HL-60/S4 treated with retinoic acid at 250 ng/mL for 4 days and 3 days (cell line): Measurements from ENCODE around the gene NIM1K.
"Not testable (repeated sequence)": the region's sequence is repeated elsewhere in the genome, so short reads cannot be mapped to it uniquely, and the experiment has no call there.

ENCODE experiments used
- in situ Hi-C: fragments of 300-500 bp; cut with MboI; formaldehyde crosslinking; loops from 2 replicates; pipeline ENCODE4 v1.7.0; 2022; ENCODE audit warnings: low sequenced_read_pairs

Gene NIM1K

DNA sequence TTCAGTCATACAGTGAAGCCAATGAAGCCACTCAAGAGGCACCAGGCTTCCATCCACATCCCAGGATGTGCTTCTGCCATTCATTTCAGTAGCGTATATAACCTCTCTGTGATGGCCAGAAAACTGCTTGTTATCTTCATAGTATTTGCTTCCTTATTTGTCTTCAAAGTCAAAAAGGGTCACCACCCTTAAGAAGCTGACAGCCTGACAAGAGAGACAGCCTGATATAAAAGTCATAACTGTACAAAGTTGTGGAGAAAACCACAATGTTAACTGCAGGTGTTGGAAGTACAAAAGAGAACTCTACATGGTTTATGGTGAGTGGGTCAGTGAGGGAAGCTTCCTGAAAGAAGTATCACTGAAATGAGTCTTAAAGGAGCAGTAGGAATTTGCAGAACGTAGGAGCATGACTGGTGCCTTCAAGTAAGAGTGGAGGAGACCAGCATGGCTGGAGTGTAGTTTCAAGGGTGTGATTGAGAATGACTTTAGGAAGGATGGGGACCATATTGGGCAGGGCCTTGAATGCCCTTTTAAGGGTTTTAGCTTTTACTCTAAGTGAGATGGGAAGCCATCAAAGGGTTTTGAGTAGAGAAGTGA, 33.7 kb downstream of the NIM1K start:
- in situ Hi-C loops, result no loop called here

DNA sequence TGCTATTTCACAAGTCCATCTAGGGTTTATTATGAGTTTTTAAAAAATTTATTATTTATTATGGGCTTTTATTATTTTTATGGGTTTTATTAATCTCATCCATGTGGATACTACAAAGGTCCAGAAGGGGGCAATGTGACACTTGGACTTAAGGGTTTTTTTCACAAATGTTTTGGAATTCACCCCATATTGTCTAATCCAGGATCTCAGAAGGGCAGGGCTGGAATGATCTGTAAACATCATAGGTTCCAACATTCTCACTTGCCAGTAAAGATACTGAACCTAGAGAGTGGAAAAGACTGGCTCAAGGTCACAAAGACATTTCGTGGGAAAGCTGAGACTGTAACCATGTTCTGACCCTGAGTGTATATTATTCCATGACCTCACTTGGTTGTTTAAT, 35.6 kb downstream of the NIM1K start:
- in situ Hi-C loops, result no loop called here

DNA sequence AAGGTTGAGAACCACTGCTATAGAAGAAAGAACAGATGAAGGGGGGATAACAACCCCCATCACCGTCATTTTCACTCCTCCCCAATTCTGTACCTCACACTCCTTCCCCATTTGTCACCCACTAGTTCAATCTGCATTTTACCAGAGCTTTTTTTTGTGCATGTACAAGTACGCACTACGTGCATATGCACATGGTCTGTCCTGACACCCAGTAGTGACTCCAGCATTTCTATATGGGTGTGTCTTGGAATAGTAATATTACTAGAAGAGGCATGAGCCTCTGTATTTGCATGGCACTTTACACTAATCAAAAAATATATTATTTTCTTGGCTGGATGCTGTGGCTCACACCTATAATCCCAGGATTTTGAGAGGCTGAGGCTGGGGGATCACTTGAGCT, 38.7 kb downstream of the NIM1K start:
- in situ Hi-C loops, result no loop called here

DNA sequence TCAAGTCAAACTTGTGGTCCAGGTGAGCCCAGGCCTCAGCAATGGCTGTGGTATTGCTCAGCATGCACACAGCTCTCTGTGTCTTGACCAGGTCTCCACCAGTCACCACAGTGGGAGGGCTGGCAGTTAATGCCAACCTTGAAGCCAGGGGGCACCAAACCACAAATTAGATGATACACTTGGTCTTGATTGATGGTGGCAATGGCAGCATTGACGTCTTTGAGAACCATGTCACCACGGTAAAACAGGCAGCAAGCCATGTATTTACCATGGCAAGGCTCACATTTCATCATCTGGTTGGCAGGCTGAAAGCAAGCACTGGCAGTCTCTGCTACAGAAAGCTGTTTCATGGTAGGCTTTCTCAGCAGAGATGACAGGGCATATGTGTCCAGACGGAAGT, 40.0 kb downstream of the NIM1K start:
- in situ Hi-C loops, result no loop called here

DNA sequence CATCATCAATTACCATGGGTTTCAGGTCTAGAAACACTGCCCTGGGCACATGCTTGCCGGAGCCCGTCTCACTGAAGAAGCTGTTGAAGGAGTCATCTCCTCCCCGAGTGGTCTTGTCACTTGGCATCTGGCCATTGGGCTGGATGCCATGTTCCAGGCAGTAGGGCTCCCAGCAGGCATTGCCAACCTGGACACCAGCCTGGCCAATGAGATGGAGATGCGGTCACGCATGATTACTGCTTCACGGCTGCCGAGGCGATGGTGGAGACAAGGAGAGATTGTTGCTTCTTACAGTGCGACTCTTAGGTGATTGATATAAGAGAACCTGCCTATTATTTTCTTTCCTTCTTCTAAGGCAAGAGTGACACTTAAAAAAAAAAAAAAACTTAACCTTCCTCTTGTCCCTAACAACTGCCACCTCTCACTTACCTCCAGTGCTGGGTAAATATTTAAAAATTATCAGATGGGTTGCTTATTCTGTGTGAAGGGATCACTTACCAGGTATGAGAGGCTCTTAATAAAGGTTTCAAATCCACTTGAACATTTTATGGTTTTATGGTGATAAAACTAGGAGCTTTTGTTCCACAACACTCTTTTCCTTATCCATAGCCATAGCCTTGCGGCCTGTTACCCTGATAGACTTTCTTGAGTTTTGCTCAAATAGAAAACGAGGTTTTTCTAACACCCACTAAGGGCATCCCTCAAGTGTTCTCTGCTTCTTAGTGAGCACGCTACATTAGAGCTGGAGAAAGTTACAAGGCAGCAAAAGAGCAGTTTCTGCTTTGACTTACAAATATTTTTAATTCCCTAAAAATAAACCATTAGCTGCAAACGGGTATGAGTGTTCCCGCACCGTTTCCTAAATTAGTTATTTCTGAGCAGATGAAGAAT, 41.2 kb downstream of the NIM1K start:
- in situ Hi-C loops, result no loop called here

DNA sequence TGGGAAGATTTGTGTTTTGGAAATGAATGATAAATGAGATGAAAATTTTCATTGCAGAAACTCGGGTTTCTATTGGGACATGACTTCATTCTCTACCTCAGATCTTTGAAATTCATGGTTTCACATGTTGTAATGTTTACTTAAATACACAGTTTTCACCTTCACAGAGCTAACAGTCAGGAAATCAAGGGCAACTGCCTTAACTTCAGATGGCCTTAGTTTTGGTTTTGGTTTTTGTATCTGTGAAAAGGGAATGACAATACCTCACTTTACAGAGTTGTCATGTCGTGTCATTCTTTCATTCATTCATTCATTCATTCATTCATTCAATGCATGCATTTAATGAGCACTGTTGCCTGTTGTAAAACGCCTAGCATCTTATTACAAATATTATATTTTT, 41.9 kb downstream of the NIM1K start:
- in situ Hi-C loops, result no loop called here

DNA sequence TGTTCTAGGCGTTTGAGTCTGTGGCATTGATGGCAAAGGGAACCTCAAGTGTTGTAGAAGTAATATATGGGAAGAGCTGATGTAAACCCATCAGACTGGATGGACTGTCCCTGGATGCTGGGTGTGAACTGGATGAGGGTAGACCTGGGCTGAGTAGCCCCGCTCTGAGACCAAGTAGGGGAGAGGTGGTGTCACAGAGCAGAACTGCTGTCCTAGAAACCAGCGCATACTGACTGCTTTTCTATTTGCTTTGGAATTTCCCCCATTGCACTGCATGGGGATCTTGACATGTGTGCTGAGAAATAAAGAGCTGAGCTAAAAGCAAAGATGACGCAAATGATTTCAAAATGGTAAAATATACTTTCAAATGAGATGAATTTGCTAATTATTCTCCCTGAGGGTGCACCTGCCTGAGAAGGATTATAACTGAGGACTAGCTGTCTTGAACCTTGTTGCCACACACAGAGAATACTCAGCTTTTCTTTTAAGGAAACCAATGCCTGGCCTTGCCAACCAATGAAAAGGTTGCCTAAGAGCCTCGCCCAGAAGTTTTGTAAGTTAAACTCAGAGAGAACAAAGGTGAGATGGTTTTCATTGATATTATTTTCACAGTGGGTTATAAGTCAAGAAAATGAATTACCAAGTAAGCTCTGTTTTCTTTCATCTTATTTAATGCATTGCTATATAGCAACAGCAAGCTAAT, 44.8 kb downstream of the NIM1K start:
- in situ Hi-C loops, result no loop called here

DNA sequence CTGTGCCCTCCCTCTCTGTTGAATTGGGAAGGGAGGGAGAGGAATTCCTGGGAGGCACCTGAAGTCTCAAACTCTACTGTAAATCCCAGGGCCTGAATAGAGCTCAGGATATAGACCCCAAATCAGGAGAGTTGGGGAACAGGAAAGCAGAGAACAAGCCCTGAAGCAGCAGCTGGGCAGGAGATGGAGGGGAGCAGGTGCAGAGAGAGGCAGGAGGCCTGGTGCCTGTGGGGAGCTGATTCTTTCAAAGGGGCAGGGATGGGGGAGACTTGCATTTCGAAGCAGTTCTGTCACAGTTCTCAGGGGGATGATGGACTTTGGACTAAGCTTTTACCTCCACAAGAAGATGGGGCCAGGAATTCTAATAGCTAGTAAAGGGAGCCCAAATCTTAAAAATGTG, 50.2 kb downstream of the NIM1K start:
- in situ Hi-C loops, result no loop called here

DNA sequence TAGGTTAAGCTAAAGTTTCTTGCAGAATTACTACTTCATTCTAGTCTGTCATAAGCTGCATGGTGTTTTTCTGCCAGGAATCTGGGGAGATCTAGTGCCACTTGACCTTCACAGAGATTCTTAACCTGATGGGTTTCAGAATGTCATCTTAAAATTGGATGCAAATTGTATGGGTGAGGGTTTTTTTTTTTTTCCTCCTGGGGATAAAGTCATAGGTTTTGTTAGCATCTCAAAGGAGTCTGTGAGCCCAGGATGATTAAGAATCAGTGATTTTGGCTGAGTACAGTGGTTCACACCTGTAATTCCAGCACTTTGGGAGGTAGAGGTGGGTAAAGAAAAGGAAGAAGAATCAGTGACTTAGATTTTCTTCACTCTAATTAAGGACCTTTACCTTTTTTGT, 51.2 kb downstream of the NIM1K start:
- in situ Hi-C loops, result no loop called here

DNA sequence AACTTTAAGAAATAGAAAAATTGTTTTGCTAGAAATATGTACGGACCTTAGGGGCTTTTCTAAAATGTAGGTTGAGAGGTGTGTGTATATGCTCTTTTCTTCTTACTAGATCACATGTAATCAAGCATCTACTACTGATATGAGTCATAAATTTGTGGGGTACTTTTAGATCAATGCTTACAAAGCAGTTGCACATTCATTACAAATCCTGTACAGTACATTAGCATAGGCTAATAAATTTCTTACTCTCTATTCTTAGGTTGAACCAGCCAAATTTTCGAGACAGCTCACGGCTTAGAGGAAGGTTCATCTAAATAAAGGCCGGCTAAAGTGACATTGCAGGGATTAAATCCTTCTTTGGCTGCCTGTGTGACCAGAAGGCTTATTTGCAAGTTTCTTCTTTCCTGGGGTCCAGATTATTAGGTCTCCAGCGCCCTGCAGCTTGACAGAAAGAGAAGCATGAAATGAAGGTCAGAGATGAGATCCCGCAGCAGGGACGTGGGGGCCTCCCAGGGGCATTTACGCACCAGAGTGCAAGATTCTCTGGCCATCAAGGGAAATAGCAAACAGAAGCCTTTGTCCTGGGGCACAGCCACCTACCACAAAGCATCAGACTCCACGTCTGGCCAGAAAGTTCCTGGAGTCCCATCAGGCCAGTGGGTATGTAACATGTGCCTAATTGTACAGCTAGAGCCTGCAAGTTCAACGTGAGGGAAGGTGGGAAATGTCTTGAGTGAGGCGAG, 53.0 kb downstream of the NIM1K start:
- in situ Hi-C loops, result no loop called here

DNA sequence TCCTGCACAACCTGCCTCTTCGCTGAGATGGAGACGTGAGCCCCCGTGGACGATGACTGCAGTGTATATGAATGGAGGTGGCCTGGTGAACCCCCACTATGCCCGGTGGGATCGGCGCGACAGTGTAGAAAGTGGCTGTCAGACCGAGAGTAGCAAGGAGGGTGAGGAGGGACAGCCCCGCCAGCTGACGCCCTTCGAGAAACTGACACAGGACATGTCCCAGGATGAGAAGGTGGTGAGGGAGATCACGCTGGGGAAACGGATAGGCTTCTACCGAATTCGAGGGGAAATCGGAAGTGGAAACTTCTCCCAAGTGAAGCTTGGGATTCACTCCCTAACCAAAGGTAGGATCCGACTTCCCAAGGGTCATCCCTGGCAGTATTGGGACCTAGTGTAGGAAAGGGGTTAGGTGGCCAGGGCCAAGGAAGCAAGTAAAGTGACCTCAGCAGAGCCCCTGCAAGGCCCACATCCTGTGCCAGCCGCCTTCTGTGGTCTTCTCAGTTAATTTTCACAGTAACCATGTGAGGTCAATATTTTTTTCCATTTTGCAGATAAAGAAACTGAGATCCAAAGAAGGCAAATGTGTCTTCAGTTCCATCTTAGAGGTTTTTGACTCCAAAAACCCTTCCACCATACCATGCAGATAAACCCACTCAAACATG, 53.8 kb downstream of the NIM1K start:
- in situ Hi-C loops, result no loop called here

DNA sequence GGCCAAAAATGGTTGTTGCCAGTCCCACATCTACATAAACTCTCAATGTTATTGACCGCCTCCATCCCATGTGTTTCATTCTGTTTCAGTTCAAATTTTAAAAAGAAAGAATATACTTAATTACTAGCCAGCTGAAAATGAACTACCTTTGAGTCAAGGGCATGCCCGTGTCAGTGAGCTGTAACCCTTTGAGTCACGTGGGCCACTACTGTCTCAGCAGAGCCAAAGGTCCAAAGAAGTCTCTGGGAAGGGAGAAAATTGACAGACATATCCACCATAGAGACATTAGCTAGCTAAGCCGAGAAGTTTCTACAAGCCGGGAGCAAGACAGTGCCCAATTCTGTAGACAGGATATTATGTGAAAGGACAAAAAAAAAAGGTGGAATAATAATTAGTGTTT, 59.7 kb downstream of the NIM1K start:
- in situ Hi-C loops, result no loop called here

DNA sequence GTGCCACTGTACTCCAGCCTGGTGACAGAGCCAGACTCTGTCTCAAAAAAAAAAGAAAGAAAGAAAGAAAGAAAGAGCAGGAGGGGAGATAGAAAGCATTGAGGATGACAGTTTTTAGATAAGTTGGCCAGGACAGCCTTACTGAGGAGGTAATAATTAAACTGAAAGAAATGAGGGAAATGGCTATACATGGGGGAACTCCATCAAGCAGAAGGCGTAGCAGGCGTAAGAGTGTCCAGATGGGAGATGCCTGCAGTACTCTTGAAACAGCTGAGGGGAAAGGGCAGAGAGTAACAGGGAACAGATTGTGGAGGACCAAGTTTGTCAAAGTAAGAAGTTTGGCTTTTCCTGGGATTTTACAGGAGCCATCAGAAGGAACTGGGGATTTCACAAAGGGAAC, 63.7 kb downstream of the NIM1K start:
- in situ Hi-C loops, result no loop called here

DNA sequence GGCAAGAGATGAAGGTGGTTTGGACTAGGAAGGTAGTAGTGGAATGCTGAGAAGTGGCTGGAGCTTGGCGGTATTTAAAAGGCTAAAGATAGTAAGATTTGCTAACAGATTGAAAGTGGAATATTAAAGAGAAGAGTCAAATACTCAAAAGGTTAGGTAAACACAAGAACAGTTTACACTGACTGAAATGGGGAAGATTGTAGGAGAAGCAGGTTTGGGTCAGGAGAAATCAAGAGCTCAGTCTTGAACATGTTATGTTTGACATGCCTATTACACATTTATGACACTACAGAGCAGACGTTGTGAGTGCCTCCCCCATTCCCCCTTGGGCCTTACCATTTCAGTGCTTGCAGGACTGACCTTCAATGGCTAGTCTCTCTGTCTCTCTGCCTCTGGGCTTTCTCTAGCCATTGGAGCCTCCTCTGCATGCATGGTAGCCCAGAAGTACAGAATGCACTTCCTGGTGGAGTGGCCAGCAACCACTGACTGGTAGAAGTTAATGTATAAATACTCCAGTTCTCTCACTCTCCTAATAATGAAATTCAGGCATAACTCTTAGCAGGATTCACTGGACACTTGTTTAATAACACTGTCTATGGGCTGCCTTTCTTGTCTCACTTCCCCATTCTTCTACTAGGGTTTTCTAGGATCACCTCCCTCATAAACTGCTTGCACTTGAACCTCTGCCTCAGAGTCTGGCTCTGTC, 64.4 kb downstream of the NIM1K start:
- in situ Hi-C loops, result no loop called here

DNA sequence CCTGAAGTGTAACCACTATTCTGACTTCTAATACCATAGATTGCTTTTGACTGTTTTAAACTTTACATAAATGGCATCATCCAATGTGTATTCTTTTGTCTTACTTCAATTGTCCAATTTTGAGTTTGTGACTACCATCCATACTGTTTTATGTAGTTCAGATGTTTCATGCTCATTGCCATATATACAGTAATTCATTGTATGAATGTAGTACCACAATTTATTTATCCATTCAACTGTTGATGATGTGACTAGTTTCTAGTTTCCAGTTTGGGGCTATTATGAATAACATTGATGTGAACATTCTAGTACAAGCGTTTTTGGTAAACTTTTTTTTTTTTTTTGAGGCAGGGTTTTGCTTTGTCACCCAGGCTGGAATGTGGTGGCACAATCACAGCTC, 66.1 kb downstream of the NIM1K start:
- in situ Hi-C loops, result no loop called here

DNA sequence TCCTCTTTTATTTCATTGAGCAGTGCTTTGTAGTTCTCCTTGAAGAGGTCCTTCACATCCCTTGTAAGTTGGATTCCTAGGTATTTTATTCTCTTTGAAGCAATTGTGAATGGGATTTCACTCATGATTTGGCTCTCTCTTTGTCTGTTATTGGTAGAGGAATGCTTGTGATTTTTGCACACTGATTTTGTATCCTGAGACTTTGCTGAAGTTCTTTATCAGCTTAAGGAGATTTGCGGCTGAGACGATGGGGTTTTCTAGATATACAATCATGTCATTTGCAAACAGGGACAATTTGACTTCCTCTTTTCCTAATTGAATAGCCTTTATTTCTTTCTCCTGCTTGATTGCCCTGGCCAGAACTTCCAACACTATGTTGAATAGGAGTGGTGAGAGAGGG, 70.2 kb downstream of the NIM1K start:
- in situ Hi-C loops, result not testable (repeated sequence)

DNA sequence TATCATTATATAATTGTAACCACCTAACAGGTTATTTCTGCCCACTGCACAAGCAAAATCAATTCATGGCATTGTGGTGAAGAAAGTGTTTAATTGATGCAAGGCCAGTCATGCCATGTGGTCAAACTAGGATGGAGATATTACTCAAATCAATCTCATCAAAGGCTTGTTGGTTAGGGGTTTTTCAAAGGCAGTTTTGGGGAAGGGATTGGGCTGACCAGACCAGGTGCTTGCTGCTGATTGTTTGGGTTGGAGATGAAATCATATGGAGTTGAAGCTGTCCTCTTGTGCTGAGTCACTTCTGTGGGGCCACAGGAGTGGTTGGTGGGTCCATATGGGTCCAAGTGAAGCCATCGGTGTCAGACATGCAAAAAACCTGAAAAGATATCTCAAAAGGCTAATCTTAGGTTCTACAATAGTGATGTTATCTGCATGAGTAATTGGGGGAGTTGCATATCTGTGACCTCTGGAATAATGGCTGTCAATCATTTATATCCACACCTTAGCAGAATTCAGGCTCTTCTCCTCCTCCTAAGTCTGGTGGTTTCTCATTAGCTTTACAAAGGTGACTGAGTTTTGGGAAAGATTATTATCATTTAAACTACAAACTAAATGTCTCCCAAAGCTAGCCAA, 76.3 kb downstream of the NIM1K start:
- in situ Hi-C loops, result no loop called here

DNA sequence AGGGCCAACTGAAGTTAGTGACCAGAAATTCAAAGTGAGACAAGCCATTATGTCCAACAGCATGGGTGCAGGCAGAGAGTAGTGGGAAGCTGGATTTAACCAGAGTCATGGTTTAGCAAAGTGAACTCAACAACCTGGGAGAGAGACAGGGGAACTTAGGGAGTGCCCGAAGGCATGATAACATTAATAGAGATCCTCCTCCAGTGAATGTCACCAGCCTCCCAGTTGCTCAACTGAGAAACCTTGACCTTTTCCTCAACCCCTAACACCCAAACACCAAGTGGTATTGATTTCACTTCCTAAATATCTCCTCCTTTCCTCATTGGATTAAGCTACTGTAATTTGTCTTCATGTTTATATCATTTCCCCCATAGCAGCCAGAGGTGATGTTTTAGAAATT, 78.6 kb downstream of the NIM1K start:
- in situ Hi-C loops, result no loop called here

DNA sequence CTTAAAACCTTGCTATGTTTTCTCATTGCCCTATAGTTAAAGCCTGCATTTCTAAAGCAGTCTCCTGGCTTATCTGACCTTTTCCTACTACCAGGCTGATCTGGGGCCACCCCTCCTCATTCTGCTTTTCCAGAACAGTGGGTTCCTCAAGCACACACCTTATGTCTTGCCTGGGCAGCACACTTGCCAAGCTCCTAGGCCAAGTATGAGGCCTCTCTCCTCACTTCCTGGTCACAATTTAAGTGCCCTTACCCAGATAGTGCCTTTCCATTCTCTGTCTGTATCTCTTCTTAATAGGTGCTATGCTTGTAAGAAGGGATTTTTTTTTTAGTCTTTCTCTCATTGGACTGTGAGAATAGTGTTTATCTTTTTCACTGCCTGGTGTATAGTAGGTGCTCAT, 81.5 kb downstream of the NIM1K start:
- in situ Hi-C loops, result no loop called here
